Cardiac muscle cell (in vitro differentiated cells and primary cell): ENCODE data around the gene TSKU. TPM values are rescaled to one million over a fixed set of nuclear protein-coding genes. Genes with fewer than 3 reads are reported as not detected.
"Not testable (repeated sequence)": the region's sequence is repeated elsewhere in the genome, so short reads cannot be mapped to it uniquely, and the experiment has no call there.

Experiments
- DNase-seq, 2 donors: peaks; one replicate each; pipeline versions ENCODE4 v3.0.0 to v3.0.0-alpha.2; 2010 to 2017; ENCODE audit warnings: low read depth in 1 of 2, low spot score in 1 of 2
- H3K27ac ChIP-seq: fragments of 200-600 bp; sonication (generic); 2 replicates; pipeline ENCODE4 v1.5.1; 2016
- H3K27me3 ChIP-seq: fragments of 200-600 bp; sonication (generic); 2 replicates; pipeline ENCODE4 v1.6.0; 2016; ENCODE audit warnings: control low read depth
- H3K36me3 ChIP-seq: fragments of 200-600 bp; sonication (generic); 2 replicates; pipeline ENCODE4 v1.5.1; 2016; ENCODE audit warnings: control low read depth
- H3K4me1 ChIP-seq: fragments of 200-600 bp; sonication (generic); 2 replicates; pipeline ENCODE4 v1.8.1; 2017; ENCODE audit warnings: low read depth, mild to moderate bottlenecking, mixed run types
- H3K4me3 ChIP-seq: fragments of 200-600 bp; sonication (generic); 2 replicates; pipeline ENCODE4 v1.5.1; 2016; ENCODE audit warnings: mild to moderate bottlenecking
- H3K9me3 ChIP-seq: fragments of 200-600 bp; sonication (generic); 2 replicates; pipeline ENCODE4 v1.5.1; 2017; ENCODE audit warnings: low read depth, mild to moderate bottlenecking, control low read depth
- CTCF ChIP-seq: IDR thresholded peaks from 2 replicates; pipeline ENCODE4 v1.5.1; 2012; ENCODE audit warnings: low read depth, mild to moderate bottlenecking, low read length
- polyA plus RNA-seq: library from polyadenylated mRNA; unstranded; fragments of >200 nt; fragmentation: Nextera tagmentation; extraction: Ambion mirVana; gene quantifications from 2 replicates; pipeline ENCODE4 v1.2.1, GENCODE V29; 2016
- total RNA-seq: library from RNA; depleted of rRNA; stranded (reverse); fragments of >200 nt; gene quantifications from 2 replicates; pipeline ENCODE4 v1.2.3, GENCODE V29; 2016

The TSKU gene
- total and polyA plus RNA-seq, 2 experiments from 2014 or later, result 33.4 to 33.6 TPM

DNA sequence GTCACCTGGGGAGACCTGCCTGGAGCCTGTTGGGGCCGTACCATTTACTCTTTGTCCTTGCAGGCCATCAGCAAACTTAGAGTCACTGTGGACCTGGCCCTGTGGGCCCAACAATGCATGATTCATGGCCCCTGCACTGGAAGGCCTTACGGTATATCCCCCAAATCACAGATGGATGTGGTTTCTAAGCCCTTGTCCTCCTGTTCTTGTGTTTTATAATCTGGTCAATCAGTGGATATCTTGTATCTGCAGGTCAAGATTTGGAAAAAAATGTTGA is 6.2 kb downstream of the TSKU start:
- no peak overlapping the region for H3K4me3 ChIP-seq
- peaks cover 20% of the 10 kb centered on the region for H3K4me1 ChIP-seq
- H3K36me3 ChIP-seq, result no peaks in the 10 kb centered on the region

DNA sequence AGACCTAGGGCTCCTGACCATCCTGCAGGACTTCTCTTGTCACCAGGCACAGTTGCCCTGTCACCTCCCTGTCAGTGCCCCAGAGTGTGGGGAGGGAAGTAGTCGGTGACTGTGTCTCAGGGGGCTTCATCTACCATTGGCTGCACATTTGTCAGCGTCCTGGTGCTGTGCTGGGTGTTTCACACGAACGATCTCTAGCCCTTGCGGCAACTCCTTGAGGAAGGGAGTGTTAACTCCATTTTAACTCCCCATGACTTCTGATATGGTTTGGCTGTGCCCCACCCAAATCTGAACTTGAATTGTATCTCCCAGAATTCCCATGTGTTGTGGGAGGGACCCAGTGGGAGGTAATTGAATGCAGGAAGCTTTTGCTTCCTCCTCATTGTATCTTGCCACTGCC is 7.1 kb downstream of the TSKU start:
- DNase-seq, result no peak
- no peaks in the 10 kb centered on the region for H3K36me3 ChIP-seq
- no peak overlapping the region for H3K27ac ChIP-seq
- peaks cover 13% of the 10 kb centered on the region for H3K4me1 ChIP-seq
- no peaks in the 10 kb centered on the region for H3K27me3 ChIP-seq
- H3K4me3 ChIP-seq, result no peak overlapping the region
- no peak for TF ChIP-seq CTCF
- H3K9me3 ChIP-seq, result no peaks in the 10 kb centered on the region

More for the DNA sequence above, 6.2 kb downstream of the TSKU start:
- Histone ChIP-seq H3K9me3 (no peaks in the 10 kb centered on the region), H3K27ac (no peak overlapping the region), H3K27me3 (no peaks in the 10 kb centered on the region)
- no peak for DNase-seq
- TF ChIP-seq CTCF, result no peak

- not testable (repeated sequence) for H3K36me3 ChIP-seq, H3K4me3 ChIP-seq, H3K9me3 ChIP-seq, H3K27ac ChIP-seq, DNase-seq, H3K27me3 ChIP-seq
- peaks cover 12% of the 10 kb centered on the region for H3K4me1 ChIP-seq
Observed at GRCh38 chr11:76791002-76791770, 8.0 kb downstream of the TSKU start.

DNA sequence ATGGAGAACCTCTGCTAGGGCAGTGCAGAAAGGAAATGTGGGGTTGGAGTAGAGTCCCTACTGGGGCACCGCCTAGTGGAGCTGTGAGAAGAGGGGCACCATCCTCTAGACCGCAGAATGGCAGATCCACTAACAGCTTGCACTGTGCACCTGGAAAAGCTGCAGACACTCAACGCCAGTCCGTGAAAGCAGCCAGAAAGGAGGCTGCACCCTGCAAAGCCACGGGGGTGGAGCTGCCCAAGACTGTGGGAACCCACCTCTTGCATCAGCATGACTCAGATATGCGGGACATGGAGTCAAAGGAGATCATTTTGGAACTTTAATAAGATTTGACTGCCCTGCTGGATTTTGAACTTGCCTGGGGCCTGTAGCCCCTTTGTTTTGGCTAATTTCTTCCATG is 8.7 kb downstream of the TSKU start:
- TF ChIP-seq CTCF, result no peak
- Histone ChIP-seq H3K4me1 (peaks cover 12% of the 10 kb centered on the region), H3K4me3 (no peak overlapping the region), H3K36me3 (peaks cover 6% of the 10 kb centered on the region), H3K27ac (no peak overlapping the region), H3K27me3 (no peaks in the 10 kb centered on the region), H3K9me3 (no peaks in the 10 kb centered on the region)
- peak in 1 of 2 donors; percentile 73 for DNase-seq

DNA sequence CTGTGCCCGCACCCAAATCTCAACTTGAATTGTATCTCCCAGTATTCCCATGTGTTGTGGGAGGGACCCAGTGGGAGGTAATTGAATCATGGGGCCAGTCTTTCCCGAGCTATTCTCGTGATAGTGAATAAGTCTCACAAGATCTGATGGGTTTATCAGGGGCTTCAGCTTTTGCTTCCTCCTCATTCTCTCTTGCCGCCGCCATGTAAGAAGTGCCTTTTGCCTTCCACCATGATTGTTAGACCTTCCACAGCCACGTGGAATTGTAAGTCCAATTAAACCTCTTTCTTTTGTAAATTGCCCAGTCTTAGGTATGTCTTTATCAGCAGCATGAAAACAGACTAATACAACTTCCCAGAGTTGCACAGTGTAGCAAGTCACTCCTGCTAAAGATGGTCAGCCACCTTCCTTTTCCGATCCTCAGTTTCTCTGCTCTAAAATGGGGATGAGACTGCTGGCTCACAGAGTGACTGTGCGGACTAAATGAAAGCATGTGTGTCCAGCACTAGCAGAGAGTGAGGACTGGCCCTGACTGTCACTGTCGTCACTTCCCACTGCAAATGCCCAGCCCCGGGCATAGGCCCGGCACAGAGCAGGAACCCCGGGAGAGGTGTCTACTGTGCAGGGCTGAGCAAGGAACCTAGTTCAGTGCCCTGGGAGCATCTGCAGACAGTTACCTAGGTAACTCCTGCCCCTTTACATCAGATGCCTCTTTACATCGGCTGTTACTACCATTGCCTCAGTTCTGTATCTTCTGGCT is 9.5 kb downstream of the TSKU start:
- peaks cover 6% of the 10 kb centered on the region for H3K36me3 ChIP-seq
- no peaks in the 10 kb centered on the region for H3K27me3 ChIP-seq
- H3K9me3 ChIP-seq, result no peaks in the 10 kb centered on the region
- TF ChIP-seq CTCF, result no peak
- peak overlapping the region; percentile 55 for H3K27ac ChIP-seq
- H3K4me3 ChIP-seq, result no peak overlapping the region
- H3K4me1 ChIP-seq, result peaks cover 12% of the 10 kb centered on the region
- DNase-seq, result no peak
